HepG2 (cell line): ENCODE results near the gene SMIM24. TPM values are rescaled to one million over a fixed set of nuclear protein-coding genes. Genes with fewer than 3 reads are reported as not detected.
"Not testable (repeated sequence)": the region's sequence is repeated elsewhere in the genome, so short reads cannot be mapped to it uniquely, and the experiment has no call there.

ENCODE experiments used
- ATAC-seq: fragments of 200-7000 bp; cut with Tn5 transposase; 3 replicates; pipeline ENCODE4 v1.9.1; 2020; ENCODE audit warnings: mild to moderate bottlenecking, moderate library complexity
- BruUV-seq: library from RNA; stranded (reverse); fragments of 400-500 nt; replicated peaks from 2 replicates; lab custom pipeline; 2021; lab: Mats Ljungman, UMichigan
- CTCF ChIA-PET: fragments of 300-600 bp; formaldehyde crosslinking; extraction: SDS; loops from one replicate; lab custom pipeline; 2021; ENCODE audit warnings: low total read pairs, inconsistent platforms, low intra/inter-chr PET ratio; lab: Yijun Ruan, JAX
- POLR2A ChIA-PET: fragments of 350-600 bp; sonication (Branson Sonifier 250); formaldehyde crosslinking; loops from one replicate; lab custom pipeline; 2020; ENCODE audit warnings: antibody characterized with exemption, inconsistent platforms; lab: Yijun Ruan, JAX
- DNase-seq: peaks from one replicate; pipeline ENCODE4 v3.0.0-alpha.2; 2015; ENCODE audit warnings: low spot score
- FAIRE-seq: peaks from 3 replicates; lab custom pipeline; 2011; peaks lifted over from hg19 to GRCh38; lab: Jason Lieb, UNC
- H2AFZ ChIP-seq: one replicate; pipeline ENCODE4 v1.6.1; 2011; ENCODE audit warnings: low read length, inconsistent platforms
- H3K27ac ChIP-seq: fragments of 300-600 bp; 3 replicates; pipeline ENCODE4 v1.8.0; 2011; ENCODE audit warnings: mixed run types, mild to moderate bottlenecking, mixed read lengths, low read length, inconsistent platforms; ENCODE audit not compliant: insufficient read depth; ENCODE audit errors: extremely low read length
- H3K27me3 ChIP-seq, 2 experiments: fragments of 200-600 bp in 1 of 2; 2 replicates in 1 of 2; 3 replicates in 1 of 2; pipeline versions ENCODE4 v1.6.0 to v1.8.0; 2011; ENCODE audit warnings: low read length in 2 of 2, mild to moderate bottlenecking in 2 of 2, moderate library complexity in 2 of 2, inconsistent platforms in 1 of 2; ENCODE audit not compliant: insufficient read depth in 2 of 2, control insufficient read depth in 1 of 2
- H3K36me3 ChIP-seq, 2 experiments: fragments of 200-600 bp in 1 of 2; replicated peaks in 1 of 2; 2 replicates in 1 of 2; 3 replicates in 1 of 2; pipeline versions ENCODE4 v1.5.1 to v1.8.0; 2011; ENCODE audit warnings: low read length in 2 of 2, inconsistent platforms in 1 of 2; ENCODE audit not compliant: insufficient read depth in 2 of 2, control insufficient read depth in 1 of 2
- H3K4me1 ChIP-seq: 2 replicates; pipeline ENCODE4 v1.5.1; 2012; ENCODE audit warnings: low read length, inconsistent platforms; ENCODE audit not compliant: insufficient read depth
- H3K4me2 ChIP-seq: 2 replicates; pipeline ENCODE4 v1.6.0; 2011; ENCODE audit warnings: low read depth, low read length, inconsistent platforms
- H3K4me3 ChIP-seq, 3 experiments: fragments of 200-600 bp in 1 of 3; sonication (generic), shearing (Covaris generic) in 1 of 3; replicated peaks in 1 of 3; 2 replicates each; pipeline ENCODE4 v1.5.1; 2011 to 2016; ENCODE audit warnings: low read length in 3 of 3, inconsistent platforms in 2 of 3, low read depth in 2 of 3, mild to moderate bottlenecking in 2 of 3, control low read depth in 1 of 3, mixed read lengths in 1 of 3; ENCODE audit not compliant: insufficient read depth in 1 of 3
- H3K79me2 ChIP-seq: one replicate; pipeline ENCODE4 v1.6.1; 2011; ENCODE audit warnings: low read length, inconsistent platforms; ENCODE audit not compliant: insufficient read depth
- H3K9ac ChIP-seq: 2 replicates; pipeline ENCODE4 v1.6.0; 2011; ENCODE audit warnings: mild to moderate bottlenecking, low read depth, low read length, inconsistent platforms; ENCODE audit not compliant: insufficient read depth
- H3K9me3 ChIP-seq: 2 replicates; pipeline ENCODE4 v1.5.1; 2012; ENCODE audit warnings: mild to moderate bottlenecking, low read length
- H4K20me1 ChIP-seq: 2 replicates; pipeline ENCODE4 v1.6.0; 2011; ENCODE audit warnings: inconsistent platforms, mild to moderate bottlenecking, low read length, moderate library complexity; ENCODE audit not compliant: insufficient read depth
- MXI1 ChIP-seq: IDR thresholded peaks from 3 replicates; pipeline ENCODE4 v1.6.1; 2012; ENCODE audit warnings: low read depth, low read length, inconsistent platforms, borderline replicate concordance
- POLR2AphosphoS2 ChIP-seq: IDR thresholded peaks from 2 replicates; pipeline ENCODE4 v1.6.1; 2011; ENCODE audit warnings: low read depth, low read length, improper control_type of control experiment
- RFX5 ChIP-seq: IDR thresholded peaks from 2 replicates; pipeline ENCODE4 v1.6.1; 2011; ENCODE audit warnings: low read depth, low read length, improper control_type of control experiment
- TBP ChIP-seq: sonication (generic); formaldehyde crosslinking; IDR thresholded peaks from 2 replicates; pipeline ENCODE4 v1.5.0; 2020; ENCODE audit warnings: missing genetic modification reagents
- U2AF2 ChIP-seq: fragments of 200-400 bp; formaldehyde crosslinking; IDR thresholded peaks from 2 replicates; pipeline ENCODE4 v1.6.1; 2017; ENCODE audit warnings: low read depth, mild to moderate bottlenecking, low read length
- ZBTB8A ChIP-seq: sonication (generic); formaldehyde crosslinking; IDR thresholded peaks from 2 replicates; pipeline ENCODE4 v1.4.0; 2020; ENCODE audit warnings: mild to moderate bottlenecking, low read depth, missing genetic modification reagents, borderline replicate concordance
- ZNF296 ChIP-seq: sonication (generic); formaldehyde crosslinking; conservative IDR thresholded peaks from 2 replicates; pipeline ENCODE4 v1.5.0; 2020; ENCODE audit warnings: mild to moderate bottlenecking, missing genetic modification reagents
- WGBS: methylation state at CpG from one replicate; pipeline ENCODE4 v1.1.6; 2017; ENCODE audit warnings: low lambda C conversion rate; 5-methylcytosine and 5-hydroxymethylcytosine counted together
- in situ Hi-C: cut with HindIII; loops from 2 replicates; pipeline ENCODE4 v1.10.0; 2017; ENCODE audit warnings: low pct_unique_long_range_greater_than_20kb; ENCODE audit not compliant: extremely low pct_ligation_motif_present
- intact Hi-C: fragments of 100-400 bp; cut with micrococcal nuclease; formaldehyde crosslinking; loops from one replicate; pipeline ENCODE4 v1.10.0; 2022; ENCODE audit not compliant: unreplicated experiment
- polyA plus RNA-seq, 8 experiments: library from polyadenylated mRNA; depleted of rRNA in 3 of 8; stranded (reverse) in 7 of 8; unstranded in 1 of 8; fragments of >200 nt; fragmentation: Illumina TruSeq in 4 of 8; extraction: Trizol in 4 of 8; gene quantifications; 2 replicates each; pipeline versions ENCODE4 v1.2.1 to v1.2.3, GENCODE V29; 2011 to 2016; ENCODE audit warnings: low read depth in 4 of 8, missing spikeins in 1 of 8, mixed read lengths in 1 of 8; ENCODE audit not compliant: insufficient read depth in 1 of 8
- total RNA-seq, 5 experiments: library from RNA; depleted of rRNA; stranded (reverse); fragments of >200 nt; fragmentation: Illumina TruSeq; extraction: Trizol; gene quantifications; 2 replicates each; pipeline ENCODE4 v1.2.3, GENCODE V29; 2016; ENCODE audit warnings: low read depth in 1 of 5
- TF ChIP-seq, protein P1 (sequence below): sonication (generic); formaldehyde crosslinking; IDR thresholded peaks from 2 replicates; pipeline ENCODE4 v1.4.0; 2020; ENCODE audit warnings: missing genetic modification reagents
- TF ChIP-seq, protein P2 (sequence below): sonication (generic); formaldehyde crosslinking; IDR thresholded peaks from 2 replicates; pipeline ENCODE4 v1.4.0; 2020; ENCODE audit warnings: missing genetic modification reagents; ENCODE audit errors: not compliant biosample characterization
- TF ChIP-seq, protein P3 (sequence below): sonication (generic); formaldehyde crosslinking; IDR thresholded peaks from 2 replicates; pipeline ENCODE4 v1.5.0; 2020; ENCODE audit warnings: mild to moderate bottlenecking, missing genetic modification reagents

SMIM24 gene
- total and polyA plus RNA-seq, 2 of the 13 experiments (the other 11 are each of a cell fraction or from before 2014, with no cell fraction given) = 11.2 to 70.6 TPM

DNA sequence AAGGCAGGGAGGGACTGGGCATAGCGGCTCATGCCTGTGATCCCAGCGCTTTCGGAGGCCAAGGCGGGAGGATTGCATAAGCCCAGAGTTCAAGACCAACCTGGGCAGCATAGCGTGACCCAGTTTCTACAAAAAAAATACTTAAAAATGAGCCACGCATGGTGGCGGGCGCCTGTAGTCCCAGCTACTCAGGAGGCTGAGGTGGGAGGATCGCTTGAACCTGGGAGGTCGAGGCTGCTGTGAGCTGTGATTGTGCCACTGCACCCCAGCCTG, 27.4 kb downstream of the SMIM24 start:
- DNase-seq, H3K79me2 ChIP-seq, H4K20me1 ChIP-seq, H3K9ac ChIP-seq, H3K27me3 ChIP-seq, H3K4me3 ChIP-seq, H3K9me3 ChIP-seq, CTCF ChIA-PET: not testable (repeated sequence)
- peaks cover 16% of the 10 kb centered on the region for H3K4me1 ChIP-seq
- WGBS = 98% methylated on average over 10 of the region's 10 CpGs
- TF ChIP-seq, protein P1, sequence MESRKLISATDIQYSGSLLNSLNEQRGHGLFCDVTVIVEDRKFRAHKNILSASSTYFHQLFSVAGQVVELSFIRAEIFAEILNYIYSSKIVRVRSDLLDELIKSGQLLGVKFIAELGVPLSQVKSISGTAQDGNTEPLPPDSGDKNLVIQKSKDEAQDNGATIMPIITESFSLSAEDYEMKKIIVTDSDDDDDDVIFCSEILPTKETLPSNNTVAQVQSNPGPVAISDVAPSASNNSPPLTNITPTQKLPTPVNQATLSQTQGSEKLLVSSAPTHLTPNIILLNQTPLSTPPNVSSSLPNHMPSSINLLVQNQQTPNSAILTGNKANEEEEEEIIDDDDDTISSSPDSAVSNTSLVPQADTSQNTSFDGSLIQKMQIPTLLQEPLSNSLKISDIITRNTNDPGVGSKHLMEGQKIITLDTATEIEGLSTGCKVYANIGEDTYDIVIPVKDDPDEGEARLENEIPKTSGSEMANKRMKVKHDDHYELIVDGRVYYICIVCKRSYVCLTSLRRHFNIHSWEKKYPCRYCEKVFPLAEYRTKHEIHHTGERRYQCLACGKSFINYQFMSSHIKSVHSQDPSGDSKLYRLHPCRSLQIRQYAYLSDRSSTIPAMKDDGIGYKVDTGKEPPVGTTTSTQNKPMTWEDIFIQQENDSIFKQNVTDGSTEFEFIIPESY = peak; percentile 78; the same call in 1 of the 2 replicates
- TF ChIP-seq, all 625 proteins: peak for 1; not testable (repeated sequence) for 624
- BruUV-seq, intact Hi-C loops, POLR2A ChIA-PET, in situ Hi-C loops, ATAC-seq, H3K27ac ChIP-seq, H2AFZ ChIP-seq, FAIRE-seq, H3K4me2 ChIP-seq: not testable (repeated sequence)
- peaks cover 6 to 24% of the 10 kb centered on the region in 2 experiments; a peak in 4 of 5 replicates for H3K36me3 ChIP-seq

DNA sequence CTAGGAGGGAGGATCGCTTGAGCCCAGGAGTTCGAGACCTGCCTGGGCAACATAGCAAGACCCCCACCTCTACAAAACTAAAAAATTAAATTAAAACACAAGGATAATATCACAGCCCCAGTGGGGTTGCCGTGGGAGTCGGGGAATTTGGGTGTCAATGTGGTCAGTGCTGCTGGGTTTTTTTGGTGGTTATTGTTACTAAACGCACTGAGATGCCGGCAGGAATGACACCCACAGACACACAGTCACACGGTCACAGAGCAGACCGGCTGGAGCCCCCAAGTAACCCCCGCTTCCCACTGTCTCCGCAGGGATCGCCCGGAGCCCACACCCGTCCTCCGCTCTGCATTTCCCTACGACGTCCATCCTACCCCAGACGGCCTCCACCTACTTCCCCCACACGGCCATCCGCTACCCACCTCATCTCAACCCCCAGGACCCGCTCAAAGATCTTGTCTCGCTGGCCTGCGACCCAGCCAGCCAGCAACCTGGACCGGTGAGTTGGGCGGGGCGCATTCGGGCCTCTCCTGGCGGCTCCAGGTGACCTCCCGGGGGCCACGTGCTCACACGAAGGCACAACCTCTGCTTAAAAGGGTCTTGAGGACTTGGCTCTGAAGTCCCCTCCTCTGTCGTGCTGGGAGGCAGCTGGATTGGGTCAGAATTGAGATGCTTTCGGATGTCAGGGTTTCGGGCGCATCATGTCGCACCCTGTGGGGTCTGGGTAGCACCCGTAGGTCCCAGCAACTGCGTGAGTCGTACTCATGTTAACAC, 28.0 kb downstream of the SMIM24 start:
- peaks cover 6 to 24% of the 10 kb centered on the region in 2 experiments; a peak in 4 of 5 replicates for H3K36me3 ChIP-seq
- 0 out of 2 replicates have a peak, but pooled peaks cover 2% of the 10 kb centered on the region for H4K20me1 ChIP-seq
- no peaks in the 10 kb centered on the region for H3K9me3 ChIP-seq
- H3K79me2 ChIP-seq = no peaks in the 10 kb centered on the region
- DNase-seq (no peak), ATAC-seq (no peak)
- H3K4me2 ChIP-seq = no peak overlapping the region
- no peak overlapping the region for H3K9ac ChIP-seq
- WGBS = 96% methylated on average over 33 of the region's 38 CpGs
- peaks cover 16% of the 10 kb centered on the region for H3K4me1 ChIP-seq
- POLR2A ChIA-PET = no interaction called here
- TF ChIP-seq POLR2AphosphoS2 (no peak), RFX5 (no peak), MXI1 (no peak), U2AF2 (no peak), ZNF296 (CRISPR knock-in tag) (no peak), TBP (CRISPR knock-in tag) (no peak), ZBTB8A (CRISPR knock-in tag) (no peak)
- TF ChIP-seq, protein P2, sequence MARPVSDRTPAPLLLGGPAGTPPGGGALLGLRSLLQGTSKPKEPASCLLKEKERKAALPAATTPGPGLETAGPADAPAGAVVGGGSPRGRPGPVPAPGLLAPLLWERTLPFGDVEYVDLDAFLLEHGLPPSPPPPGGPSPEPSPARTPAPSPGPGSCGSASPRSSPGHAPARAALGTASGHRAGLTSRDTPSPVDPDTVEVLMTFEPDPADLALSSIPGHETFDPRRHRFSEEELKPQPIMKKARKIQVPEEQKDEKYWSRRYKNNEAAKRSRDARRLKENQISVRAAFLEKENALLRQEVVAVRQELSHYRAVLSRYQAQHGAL = no peak
- TF ChIP-seq, protein P3, sequence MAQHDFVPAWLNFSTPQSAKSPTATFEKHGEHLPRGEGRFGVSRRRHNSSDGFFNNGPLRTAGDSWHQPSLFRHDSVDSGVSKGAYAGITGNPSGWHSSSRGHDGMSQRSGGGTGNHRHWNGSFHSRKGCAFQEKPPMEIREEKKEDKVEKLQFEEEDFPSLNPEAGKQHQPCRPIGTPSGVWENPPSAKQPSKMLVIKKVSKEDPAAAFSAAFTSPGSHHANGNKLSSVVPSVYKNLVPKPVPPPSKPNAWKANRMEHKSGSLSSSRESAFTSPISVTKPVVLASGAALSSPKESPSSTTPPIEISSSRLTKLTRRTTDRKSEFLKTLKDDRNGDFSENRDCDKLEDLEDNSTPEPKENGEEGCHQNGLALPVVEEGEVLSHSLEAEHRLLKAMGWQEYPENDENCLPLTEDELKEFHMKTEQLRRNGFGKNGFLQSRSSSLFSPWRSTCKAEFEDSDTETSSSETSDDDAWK (CRISPR knock-in tag) = no peak
- TF ChIP-seq, all 625 proteins: peak for 0
- H3K4me3 ChIP-seq = no peak overlapping the region
- CTCF ChIA-PET = no interaction called here
- BruUV-seq = no TSS peak
- FAIRE-seq = no peak
- H2AFZ ChIP-seq = no peak overlapping the region
- in situ Hi-C loops (no loop called here), intact Hi-C loops (no loop called here)
- H3K27me3 ChIP-seq = no peaks in the 10 kb centered on the region
- H3K27ac ChIP-seq = no peak overlapping the region
